Effector memory CD8-positive, alpha-beta T cell (primary cell): Measurements from ENCODE around the gene KIAA1328.
A peak's percentile ranks its signal among the peaks of the same experiment; 100 is the strongest.
"Not testable (repeated sequence)": the region's sequence is repeated elsewhere in the genome, so short reads cannot be mapped to it uniquely, and the experiment has no call there.

Source experiments
- ATAC-seq: fragments of 150-1000 bp; cut with Tn5 transposase; replicated peaks from 2 replicates; pipeline ENCODE4 v1.10.0; 2021; ENCODE audit warnings: mild to moderate bottlenecking, moderate library complexity
- DNase-seq, 3 experiments: peaks; one replicate each; pipeline ENCODE4 v3.0.0; 2021
- H3K27ac Mint-ChIP-seq, 2 donors: one replicate each; pipeline ENCODE4 v1.8.0; 2022; ENCODE audit warnings: mild to moderate bottlenecking in 2 of 2, mixed read lengths in 2 of 2, moderate library complexity in 2 of 2
- H3K27me3 Mint-ChIP-seq, 2 donors: one replicate each; pipeline ENCODE4 v1.8.0; 2022; ENCODE audit warnings: mixed read lengths in 2 of 2
- H3K36me3 Mint-ChIP-seq: one replicate; pipeline ENCODE4 v1.8.0; 2022; ENCODE audit warnings: mild to moderate bottlenecking, moderate library complexity, mixed read lengths; ENCODE audit not compliant: insufficient read depth
- H3K4me1 Mint-ChIP-seq, 2 donors: one replicate each; pipeline ENCODE4 v1.8.0; 2022; ENCODE audit warnings: low read depth in 2 of 2, mixed read lengths in 2 of 2
- H3K4me3 Mint-ChIP-seq, 2 donors: one replicate each; pipeline ENCODE4 v1.8.0; 2022; ENCODE audit warnings: mild to moderate bottlenecking in 2 of 2, mixed read lengths in 2 of 2, moderate library complexity in 2 of 2
- H3K9me3 Mint-ChIP-seq, 2 donors: one replicate each; pipeline ENCODE4 v1.8.0; 2022; ENCODE audit warnings: mixed read lengths in 2 of 2

The KIAA1328 gene

DNA sequence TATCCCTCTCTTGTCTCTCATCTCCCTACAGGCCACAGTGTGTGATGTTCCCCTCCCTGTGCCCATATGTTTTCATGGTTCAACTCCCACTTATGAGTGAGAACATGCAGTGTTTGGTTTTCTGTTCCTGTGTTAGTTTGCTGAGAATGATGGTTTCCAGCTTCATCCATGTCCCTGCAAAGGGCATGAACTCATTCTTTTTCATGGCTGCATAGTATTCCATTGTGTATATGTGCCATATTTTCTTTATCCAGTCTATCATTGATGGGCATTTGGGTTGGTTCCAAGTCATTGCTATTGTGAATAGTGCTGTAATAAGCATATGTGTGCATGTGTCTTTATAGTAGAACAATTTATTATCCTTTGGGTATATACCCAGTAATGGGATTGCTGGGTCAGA, 44.9 kb downstream of the KIAA1328 start:
- peaks cover 7 to 19% of the 10 kb centered on the region in 2 donors for H3K4me1 Mint-ChIP-seq
- ATAC-seq, H3K4me3 Mint-ChIP-seq, H3K36me3 Mint-ChIP-seq, DNase-seq, H3K27me3 Mint-ChIP-seq, H3K9me3 Mint-ChIP-seq, H3K27ac Mint-ChIP-seq: not testable (repeated sequence)

DNA sequence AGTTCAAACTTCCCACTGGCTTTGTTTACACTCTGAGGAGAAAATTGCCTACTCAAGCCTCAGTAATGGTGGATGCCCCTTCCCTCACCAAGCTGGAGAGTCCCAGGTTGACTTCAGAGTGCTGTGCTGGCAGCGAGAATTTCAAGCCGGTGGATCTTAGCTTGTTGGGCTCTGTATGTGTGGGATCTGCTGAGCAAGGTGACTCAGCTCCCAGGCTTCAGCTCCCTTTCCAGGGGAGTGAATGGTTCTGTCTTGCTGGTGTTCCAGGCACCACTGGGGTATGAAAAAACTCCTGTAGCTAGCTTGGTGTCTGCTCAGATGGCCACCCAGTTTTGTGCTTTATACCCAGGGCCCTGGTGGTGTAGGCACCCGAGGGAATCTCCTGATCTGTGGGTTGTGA, 50.9 kb downstream of the KIAA1328 start:
- ATAC-seq, H3K27ac Mint-ChIP-seq, H3K4me3 Mint-ChIP-seq, DNase-seq, H3K36me3 Mint-ChIP-seq, H3K27me3 Mint-ChIP-seq, H3K9me3 Mint-ChIP-seq: not testable (repeated sequence)
- peaks cover 7 to 25% of the 10 kb centered on the region in 2 donors for H3K4me1 Mint-ChIP-seq

DNA sequence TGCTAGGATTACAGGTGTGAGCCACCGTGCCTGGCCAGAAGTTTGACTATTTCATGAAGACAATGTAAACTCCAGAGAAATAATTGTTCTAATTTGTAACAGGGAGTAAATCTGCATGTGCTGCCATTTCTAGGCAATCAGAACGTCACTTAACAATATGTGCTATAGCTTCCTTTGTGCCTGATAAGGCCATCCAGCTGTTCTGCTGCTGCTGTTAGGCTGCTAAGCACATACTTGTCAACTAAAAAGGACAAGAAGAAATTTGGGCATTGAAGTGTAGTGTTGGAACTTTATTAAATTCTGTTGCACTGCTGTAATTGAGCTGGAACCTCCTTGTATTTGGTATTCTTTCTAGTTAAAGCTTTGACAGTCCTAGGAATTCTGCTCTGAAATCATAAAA, 57.1 kb downstream of the KIAA1328 start:
- H3K27me3 Mint-ChIP-seq, result no peaks in the 10 kb centered on the region
- H3K9me3 Mint-ChIP-seq, result no peaks in the 10 kb centered on the region
- no peak for ATAC-seq
- H3K4me1 Mint-ChIP-seq, result peaks cover 4 to 10% of the 10 kb centered on the region in 2 donors
- H3K4me3 Mint-ChIP-seq, result no peak overlapping the region
- no peak for DNase-seq
- peaks cover 6% of the 10 kb centered on the region for H3K36me3 Mint-ChIP-seq
- H3K27ac Mint-ChIP-seq, result no peak overlapping the region

DNA sequence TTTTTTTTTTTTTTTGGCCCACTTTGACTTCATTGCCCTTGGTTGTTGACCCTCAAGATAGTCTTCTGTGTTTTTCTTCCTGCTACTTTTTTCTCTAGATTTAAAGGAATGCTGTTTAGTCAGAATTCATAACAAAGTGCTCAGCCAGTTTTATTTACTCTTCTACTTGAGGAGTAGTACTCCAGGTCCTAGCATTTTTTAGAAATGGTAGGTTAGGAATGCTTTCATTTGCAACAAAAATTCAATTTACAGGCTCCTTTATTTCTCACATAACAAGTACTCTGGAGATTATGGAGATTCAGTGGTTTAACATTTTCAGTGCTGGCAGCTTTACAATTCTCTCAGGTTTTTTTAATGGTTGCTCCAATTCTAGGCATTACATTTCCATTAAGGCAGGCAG, 58.2 kb downstream of the KIAA1328 start:
- DNase-seq (no peak), ATAC-seq (no peak)
- no peak overlapping the region for H3K27ac Mint-ChIP-seq
- no peaks in the 10 kb centered on the region for H3K27me3 Mint-ChIP-seq
- H3K9me3 Mint-ChIP-seq, result no peaks in the 10 kb centered on the region
- H3K36me3 Mint-ChIP-seq, result peaks cover 6% of the 10 kb centered on the region
- H3K4me1 Mint-ChIP-seq, result peaks cover 4% of the 10 kb centered on the region in 2 donors
- no peak overlapping the region for H3K4me3 Mint-ChIP-seq

DNA sequence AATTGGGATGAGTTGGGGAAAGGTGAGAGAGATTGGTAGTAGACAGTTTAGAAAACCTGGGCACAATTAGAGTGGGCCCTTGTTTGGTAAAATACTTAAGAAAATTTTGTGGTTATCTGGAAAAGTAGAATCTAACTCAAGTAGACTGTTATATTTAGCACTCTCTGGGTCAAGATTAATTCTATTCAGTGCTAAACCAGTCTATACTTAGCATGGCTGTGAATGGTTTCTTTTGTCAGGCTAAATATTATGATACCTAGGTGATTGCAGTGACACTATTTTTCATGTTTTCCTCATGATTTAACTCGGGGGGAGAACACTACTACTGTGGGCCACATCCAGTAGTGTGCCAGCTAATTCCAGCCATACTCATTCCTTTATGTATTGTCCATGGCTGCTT, 58.9 kb downstream of the KIAA1328 start:
- Mint-ChIP-seq H3K9me3 (no peaks in the 10 kb centered on the region), H3K27me3 (no peaks in the 10 kb centered on the region), H3K27ac (no peak overlapping the region), H3K4me1 (peaks cover 4% of the 10 kb centered on the region in 2 donors), H3K4me3 (no peak overlapping the region), H3K36me3 (peaks cover 6% of the 10 kb centered on the region)
- ATAC-seq (no peak), DNase-seq (no peak)

DNA sequence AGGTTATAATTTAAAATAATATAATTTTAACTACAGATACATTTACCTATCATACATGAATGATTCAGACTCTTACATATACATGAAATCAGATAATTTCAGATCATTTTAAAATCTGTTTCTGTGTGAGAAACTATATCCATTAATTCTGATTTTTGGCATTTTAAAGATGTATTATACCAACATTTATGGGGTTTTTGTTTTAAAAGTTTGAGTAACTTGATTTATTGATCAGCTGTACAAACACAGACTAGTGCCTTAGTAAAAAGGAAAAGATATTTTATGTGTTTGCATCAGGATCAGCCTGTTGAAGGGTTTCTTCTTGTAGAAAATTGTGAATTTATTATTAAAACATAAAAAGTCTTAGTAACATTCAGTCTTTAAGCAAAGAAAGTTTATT, 59.9 kb downstream of the KIAA1328 start:
- DNase-seq, result no peak
- H3K36me3 Mint-ChIP-seq, result peaks cover 6% of the 10 kb centered on the region
- no peak overlapping the region for H3K4me3 Mint-ChIP-seq
- no peak overlapping the region for H3K27ac Mint-ChIP-seq
- H3K4me1 Mint-ChIP-seq, result peaks cover 4% of the 10 kb centered on the region in 2 donors
- ATAC-seq, result no peak
- H3K27me3 Mint-ChIP-seq, result no peaks in the 10 kb centered on the region
- no peaks in the 10 kb centered on the region for H3K9me3 Mint-ChIP-seq

DNA sequence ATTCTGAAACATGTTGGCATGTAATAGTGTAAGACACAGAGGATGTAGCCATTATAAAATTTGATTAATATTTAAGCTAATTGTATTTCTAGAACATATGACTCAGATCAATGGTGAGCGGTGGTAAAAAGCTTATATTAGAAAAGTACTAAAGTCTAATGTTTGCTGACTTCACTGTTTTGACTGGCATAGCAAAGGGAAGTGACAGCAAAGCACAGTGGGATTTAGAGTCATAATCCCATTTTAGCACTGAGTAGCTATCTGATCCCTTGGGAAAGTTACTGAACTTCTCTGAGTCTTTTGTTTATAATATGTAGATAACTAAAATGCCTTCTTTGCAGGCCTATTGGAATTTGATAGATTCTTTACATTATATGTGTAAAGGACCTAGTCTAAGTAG, 60.4 kb downstream of the KIAA1328 start:
- no peak for ATAC-seq
- H3K36me3 Mint-ChIP-seq, result peaks cover 6% of the 10 kb centered on the region
- peaks cover 4% of the 10 kb centered on the region in 2 donors for H3K4me1 Mint-ChIP-seq
- no peaks in the 10 kb centered on the region for H3K27me3 Mint-ChIP-seq
- H3K9me3 Mint-ChIP-seq, result no peaks in the 10 kb centered on the region
- DNase-seq, result no peak
- H3K27ac Mint-ChIP-seq, result no peak overlapping the region
- no peak overlapping the region for H3K4me3 Mint-ChIP-seq

DNA sequence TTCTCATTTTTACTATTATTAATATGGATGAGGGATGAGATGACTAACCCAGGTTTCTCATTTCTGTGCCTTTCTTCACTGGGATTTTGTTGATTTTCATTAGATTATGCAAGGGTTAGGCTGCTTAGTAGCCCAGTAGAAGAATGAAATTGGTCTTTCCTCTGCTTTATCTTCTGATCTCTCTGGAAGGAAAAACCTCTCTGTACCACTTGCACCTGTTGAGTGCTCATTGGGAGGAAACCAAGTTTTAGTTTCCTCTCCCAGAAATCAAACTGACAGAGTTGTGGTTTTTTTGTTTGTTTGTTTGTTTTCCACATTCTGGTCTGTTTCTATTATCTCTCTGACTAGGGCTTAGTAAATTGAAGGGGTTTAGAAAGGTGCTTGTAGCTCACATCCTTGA, 60.8 kb downstream of the KIAA1328 start:
- no peaks in the 10 kb centered on the region for H3K9me3 Mint-ChIP-seq
- peaks cover 4% of the 10 kb centered on the region in 2 donors for H3K4me1 Mint-ChIP-seq
- ATAC-seq (no peak), DNase-seq (no peak)
- H3K27ac Mint-ChIP-seq, result no peak overlapping the region
- no peaks in the 10 kb centered on the region for H3K27me3 Mint-ChIP-seq
- no peak overlapping the region for H3K4me3 Mint-ChIP-seq
- H3K36me3 Mint-ChIP-seq, result peaks cover 6% of the 10 kb centered on the region

DNA sequence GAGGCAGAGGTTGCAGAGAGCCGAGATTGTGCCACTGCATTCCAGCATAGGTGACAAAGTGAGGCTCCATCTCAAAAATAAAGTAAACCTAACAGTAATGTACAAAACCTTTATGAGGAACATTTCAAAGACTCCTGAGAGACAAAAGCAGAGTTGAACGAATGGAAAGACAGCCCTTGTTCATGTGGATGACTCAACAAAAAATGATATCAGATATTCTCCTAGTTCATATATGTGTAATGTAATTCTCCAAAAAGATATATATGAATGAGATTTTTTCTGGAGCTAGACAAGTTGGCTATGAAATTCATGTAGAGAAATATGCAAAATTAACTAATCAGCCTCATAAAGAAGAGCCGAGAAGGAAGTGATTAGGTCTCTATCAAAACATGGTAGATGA, 61.7 kb downstream of the KIAA1328 start:
- Mint-ChIP-seq H3K9me3 (no peaks in the 10 kb centered on the region), H3K4me3 (no peak overlapping the region), H3K36me3 (peaks cover 6% of the 10 kb centered on the region), H3K27ac (peak overlapping the region in 1 of 2 donors; percentile 17), H3K27me3 (no peaks in the 10 kb centered on the region), H3K4me1 (peaks cover 4% of the 10 kb centered on the region in 2 donors)
- DNase-seq (no peak), ATAC-seq (no peak)

DNA sequence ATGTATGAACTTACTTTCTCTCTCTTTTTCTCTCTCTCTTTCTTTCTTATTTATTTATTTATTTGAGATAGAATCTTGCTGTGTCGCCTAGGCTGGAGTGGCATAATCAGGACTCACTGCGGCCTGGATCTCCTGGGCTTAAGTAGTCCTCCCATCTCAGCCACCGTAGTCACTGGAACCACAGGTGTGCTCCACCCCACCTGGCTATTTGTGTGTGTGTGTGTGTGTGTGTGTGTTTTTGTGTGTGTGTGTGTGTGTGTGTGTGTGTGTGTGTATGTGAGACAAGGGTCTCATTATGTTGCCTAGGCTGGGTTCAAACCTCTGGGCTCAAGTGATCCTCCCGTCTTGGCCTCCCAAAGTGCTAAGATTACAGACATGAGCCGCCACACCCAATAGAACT, 64.3 kb downstream of the KIAA1328 start:
- Mint-ChIP-seq H3K4me3 (no peak overlapping the region), H3K36me3 (no peaks in the 10 kb centered on the region), H3K27me3 (no peaks in the 10 kb centered on the region), H3K27ac (no peak overlapping the region), H3K4me1 (peaks cover 4% of the 10 kb centered on the region in 2 donors), H3K9me3 (no peaks in the 10 kb centered on the region)
- ATAC-seq, result no peak
- DNase-seq, result no peak

DNA sequence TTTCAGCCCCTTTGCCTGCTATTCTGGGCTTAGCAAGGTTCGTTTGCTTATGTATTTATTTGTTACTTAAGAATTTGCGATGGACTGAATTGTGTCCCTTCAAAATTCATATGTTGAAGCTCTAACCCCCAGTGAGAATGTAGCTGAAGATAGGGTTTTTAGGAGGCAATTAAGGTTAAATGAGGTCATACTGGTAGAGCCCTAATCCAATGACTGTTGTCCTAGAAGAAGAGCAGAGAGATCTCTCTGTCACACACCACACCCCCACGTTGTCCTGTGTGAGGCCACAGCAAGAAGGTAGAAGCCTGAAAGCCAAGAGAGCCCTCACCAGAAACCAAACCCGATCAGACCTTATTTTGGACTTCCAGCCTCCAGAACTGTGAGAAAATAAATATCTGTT, 66.7 kb downstream of the KIAA1328 start:
- Mint-ChIP-seq H3K4me1 (no peaks in the 10 kb centered on the region), H3K27me3 (no peaks in the 10 kb centered on the region), H3K9me3 (no peaks in the 10 kb centered on the region), H3K27ac (no peak overlapping the region), H3K36me3 (no peaks in the 10 kb centered on the region), H3K4me3 (no peak overlapping the region)
- ATAC-seq (no peak), DNase-seq (no peak)

DNA sequence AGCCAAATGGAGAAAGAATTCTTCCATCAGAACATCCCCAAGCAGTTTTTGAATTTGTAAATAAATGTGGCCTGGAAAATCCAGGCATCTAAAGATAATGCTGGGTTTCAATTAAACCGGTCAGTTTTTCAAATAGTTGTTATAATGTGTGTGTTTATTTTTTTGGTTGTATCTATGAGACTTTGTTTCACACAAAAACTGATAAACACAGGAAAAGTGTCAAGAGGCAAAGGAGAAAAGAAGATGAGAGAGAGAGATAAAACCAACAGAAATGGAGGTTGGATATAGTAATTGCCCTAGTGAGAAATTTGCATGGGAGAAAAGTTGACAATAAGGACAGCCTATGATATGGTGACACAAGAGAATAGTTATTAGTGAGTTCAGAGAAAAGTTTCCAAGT, 68.3 kb downstream of the KIAA1328 start:
- Mint-ChIP-seq H3K4me1 (no peaks in the 10 kb centered on the region), H3K9me3 (no peaks in the 10 kb centered on the region), H3K36me3 (no peaks in the 10 kb centered on the region), H3K27ac (no peak overlapping the region), H3K27me3 (no peaks in the 10 kb centered on the region), H3K4me3 (no peak overlapping the region)
- DNase-seq (no peak), ATAC-seq (no peak)

DNA sequence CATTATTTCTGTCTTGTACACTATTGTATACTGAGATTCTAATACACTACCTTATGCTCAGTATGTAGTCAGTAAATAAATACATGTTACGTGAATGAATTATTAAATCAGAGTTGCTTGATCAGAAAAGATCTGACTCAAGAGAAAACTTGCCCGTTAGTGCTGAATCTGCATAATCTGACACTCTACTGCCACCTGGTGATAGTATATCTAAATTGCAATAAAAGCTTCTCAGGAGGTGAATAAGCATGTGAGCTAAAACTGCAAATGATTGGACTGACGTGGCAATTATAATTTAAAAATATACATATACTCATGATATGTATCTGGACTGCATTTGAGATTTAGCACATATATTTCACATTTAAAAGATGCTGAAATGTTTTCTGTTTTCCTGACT, 70.4 kb downstream of the KIAA1328 start:
- no peaks in the 10 kb centered on the region for H3K36me3 Mint-ChIP-seq
- no peak overlapping the region for H3K27ac Mint-ChIP-seq
- no peak for ATAC-seq
- no peaks in the 10 kb centered on the region for H3K4me1 Mint-ChIP-seq
- no peaks in the 10 kb centered on the region for H3K27me3 Mint-ChIP-seq
- no peak for DNase-seq
- no peaks in the 10 kb centered on the region for H3K9me3 Mint-ChIP-seq
- no peak overlapping the region for H3K4me3 Mint-ChIP-seq

DNA sequence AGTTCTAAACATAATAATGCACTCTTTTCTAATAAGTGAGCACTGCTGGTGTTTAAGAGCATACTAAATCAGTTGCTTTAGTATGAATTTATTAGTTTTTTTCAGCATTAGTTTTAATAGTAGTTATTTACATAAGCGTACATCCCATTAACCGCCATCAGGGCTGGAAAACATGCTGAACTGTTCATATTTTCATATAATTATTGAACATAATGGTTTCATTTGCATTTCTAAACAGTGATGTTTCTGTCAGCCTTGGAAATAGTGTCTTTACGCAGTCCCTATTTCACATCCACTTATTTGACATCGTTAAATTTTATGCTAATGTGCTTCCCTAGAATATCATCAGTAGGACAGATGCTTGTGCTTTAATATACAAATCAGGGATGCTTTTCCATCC, 71.5 kb downstream of the KIAA1328 start:
- ATAC-seq, result no peak
- no peaks in the 10 kb centered on the region for H3K27me3 Mint-ChIP-seq
- H3K4me1 Mint-ChIP-seq, result no peaks in the 10 kb centered on the region
- DNase-seq, result no peak
- no peak overlapping the region for H3K4me3 Mint-ChIP-seq
- no peak overlapping the region for H3K27ac Mint-ChIP-seq
- H3K9me3 Mint-ChIP-seq, result no peaks in the 10 kb centered on the region
- no peaks in the 10 kb centered on the region for H3K36me3 Mint-ChIP-seq

DNA sequence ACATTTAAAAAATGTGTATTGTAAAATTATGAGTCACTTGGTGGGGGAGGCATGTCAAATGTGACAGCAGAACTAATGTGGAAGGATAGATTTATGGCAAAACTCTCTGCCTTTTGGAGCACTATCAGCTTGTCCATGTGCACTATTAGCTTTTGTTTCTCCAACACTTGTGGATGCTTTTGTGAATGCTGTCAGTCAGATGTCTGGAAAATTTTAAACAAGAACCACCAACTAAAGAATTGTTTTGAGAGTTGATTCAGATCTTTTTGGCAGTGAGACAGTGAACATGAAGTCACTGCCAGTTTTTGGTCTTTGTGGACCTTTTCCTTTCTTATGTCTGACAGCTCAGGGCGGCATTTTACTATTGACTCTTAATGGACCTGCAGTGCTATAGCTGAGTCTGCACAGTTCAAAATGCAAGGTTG, 72.4 kb downstream of the KIAA1328 start:
- Mint-ChIP-seq H3K9me3 (no peaks in the 10 kb centered on the region), H3K4me1 (peaks cover 0 to 4% of the 10 kb centered on the region in 2 donors), H3K27ac (peak overlapping the region in 1 of 2 donors; percentile 23), H3K36me3 (no peaks in the 10 kb centered on the region), H3K4me3 (no peak overlapping the region), H3K27me3 (no peaks in the 10 kb centered on the region)
- ATAC-seq (no peak), DNase-seq (no peak)
